ENCODE measurements around the gene TCP1.
"Not testable (repeated sequence)": the region's sequence is repeated elsewhere in the genome, so short reads cannot be mapped to it uniquely, and the experiment has no call there.

The TCP1 gene

DNA sequence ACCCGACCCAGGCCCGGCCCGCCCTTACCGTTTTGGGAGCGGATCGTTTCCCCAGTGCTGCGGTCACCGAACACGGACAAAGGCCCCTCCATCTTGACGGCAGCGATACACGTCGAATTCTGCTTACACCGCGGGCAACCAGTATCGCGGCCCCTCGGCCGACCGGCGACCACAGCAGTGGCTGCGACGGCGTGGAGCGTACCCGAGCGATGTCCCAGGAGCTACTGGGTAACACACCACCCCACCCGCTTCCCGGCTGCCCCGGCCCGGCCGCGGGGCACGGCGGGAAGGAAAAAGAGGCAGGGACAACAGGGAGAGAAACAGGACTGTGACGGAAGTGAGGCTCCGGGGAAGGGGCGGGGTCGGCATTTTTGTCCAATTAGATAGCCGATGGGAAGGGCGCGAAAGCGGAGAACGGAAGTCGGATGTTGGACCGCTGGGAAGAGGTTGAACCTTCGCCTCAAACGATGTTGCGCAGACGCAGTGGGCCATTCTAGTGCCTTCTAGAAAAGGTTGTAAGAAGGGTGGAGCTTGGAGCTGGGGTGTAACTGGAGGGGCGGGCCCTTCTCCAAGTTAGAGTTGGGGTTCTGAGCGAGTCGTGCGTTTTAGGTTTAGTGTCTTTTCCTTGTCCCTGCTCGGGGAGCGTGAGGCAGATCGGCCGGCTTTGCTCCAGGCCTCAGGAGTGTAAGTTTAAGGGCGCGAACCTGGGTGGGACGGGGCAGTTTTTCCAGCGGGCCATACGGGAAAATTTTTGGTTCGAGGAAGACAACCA is at the start of gene TCP1:
TSS of gene TCP1 (minus strand) at position 226 of the 772 bp plus-strand sequence. CDS start at position 92, 134 bp downstream.
- peak; percentile 97 for DNase-seq (ENCODE audit: low spot score)

DNA sequence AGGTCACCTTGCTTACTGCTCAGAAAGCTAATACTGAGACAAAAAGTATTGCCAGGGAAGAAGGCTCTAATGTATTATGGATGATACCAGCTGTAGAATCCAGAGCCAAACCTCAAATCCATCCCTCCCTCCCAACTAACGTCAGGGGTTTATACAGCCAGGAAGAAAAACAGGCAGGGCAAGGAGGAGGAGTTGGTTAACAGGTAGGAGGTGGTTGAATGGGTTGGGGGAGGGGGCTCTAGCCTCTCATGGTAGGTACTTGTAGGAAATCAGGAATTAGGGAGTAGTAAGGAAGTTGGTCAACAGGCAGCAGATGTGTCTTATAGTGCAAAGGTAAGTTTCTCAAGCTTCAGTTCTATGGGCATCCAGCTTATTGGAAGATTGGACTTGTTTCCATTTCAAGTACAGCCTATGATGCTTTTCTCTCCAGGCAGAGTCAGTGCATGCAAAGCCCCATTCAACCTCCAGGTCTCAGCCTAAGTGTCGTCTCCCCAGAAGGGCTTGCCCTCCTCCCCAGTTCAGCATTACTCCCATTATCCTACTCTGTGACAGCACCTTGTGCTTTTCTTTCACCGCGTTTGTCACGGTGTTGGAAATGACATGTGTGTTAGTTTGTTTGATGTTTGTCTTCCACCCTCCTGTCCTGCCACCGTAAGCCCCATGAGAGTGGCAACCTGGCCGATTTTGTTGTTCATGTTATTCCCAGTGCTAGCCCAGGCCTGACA is 48.8 kb upstream of the TCP1 start:
- no peak for DNase-seq (ENCODE audit: low spot score)

DNA sequence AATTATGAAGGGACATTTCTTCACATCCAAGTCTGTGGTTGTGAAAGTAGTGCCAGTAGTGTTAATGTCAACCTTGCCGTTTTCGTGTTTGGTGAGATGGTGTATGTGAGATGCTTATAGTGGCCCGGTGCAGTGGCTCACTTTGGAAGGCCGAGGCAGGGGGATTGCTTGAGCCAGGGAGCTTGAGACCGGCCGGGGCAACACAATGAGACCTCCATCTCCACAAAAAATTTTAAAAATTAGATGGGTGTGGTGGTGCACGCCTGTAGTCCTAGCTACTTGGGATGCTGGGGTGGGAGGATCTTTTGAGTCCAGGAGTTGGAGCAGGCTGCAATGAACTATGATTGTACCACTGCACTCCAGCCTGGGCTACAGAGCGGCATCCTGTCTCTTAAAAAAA is 48.1 kb upstream of the TCP1 start:
- DNase-seq (ENCODE audit: low spot score): no peak

- no peak for DNase-seq (ENCODE audit: low spot score)
These were observed 47.5 kb upstream of the TCP1 start for GRCh38 chr6:159836718-159837490.

- DNase-seq (ENCODE audit: low spot score): no peak
These were observed 44.7 kb upstream of the TCP1 start for GRCh38 chr6:159833997-159834603.

DNA sequence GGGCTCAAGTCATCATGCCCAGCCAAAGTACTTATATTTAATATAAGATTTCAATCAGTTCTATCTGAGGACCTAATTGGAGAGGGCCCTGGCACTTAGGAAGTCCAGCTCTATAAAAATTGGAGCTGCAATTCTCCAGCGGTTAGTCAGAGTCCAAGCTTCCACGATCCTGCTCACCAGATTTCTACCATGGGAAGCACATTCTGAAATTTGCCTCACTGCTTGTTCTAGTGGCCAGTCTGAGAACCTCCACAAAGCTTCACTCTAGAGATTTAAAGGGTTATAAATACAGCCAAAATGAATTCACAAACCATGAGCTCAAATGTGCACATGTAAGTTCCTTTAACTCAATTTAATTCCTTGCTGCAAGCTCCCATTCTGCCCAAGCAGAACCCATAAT is 44.2 kb upstream of the TCP1 start:
- DNase-seq (ENCODE audit: low spot score): peak; percentile 86

DNA sequence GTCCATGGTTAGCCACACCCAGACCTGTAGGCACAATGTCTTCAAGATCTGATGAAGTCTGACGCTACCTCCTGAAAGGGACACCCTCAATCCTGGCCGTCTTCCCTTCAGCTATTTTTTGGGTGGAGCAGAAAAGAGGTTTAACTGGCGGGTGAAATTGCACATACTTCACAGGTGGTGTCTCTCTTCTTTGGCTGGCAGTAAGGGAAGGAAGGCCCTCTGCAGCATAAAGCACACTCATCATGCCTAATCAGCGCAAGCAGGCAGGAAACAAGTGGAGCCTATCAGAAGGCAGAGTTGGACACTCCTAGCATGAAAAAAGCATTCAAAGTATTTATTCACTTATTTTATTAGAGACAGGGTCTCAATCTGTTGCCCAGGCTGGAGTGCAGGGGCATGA is 43.5 kb upstream of the TCP1 start:
- no peak for DNase-seq (ENCODE audit: low spot score)

DNA sequence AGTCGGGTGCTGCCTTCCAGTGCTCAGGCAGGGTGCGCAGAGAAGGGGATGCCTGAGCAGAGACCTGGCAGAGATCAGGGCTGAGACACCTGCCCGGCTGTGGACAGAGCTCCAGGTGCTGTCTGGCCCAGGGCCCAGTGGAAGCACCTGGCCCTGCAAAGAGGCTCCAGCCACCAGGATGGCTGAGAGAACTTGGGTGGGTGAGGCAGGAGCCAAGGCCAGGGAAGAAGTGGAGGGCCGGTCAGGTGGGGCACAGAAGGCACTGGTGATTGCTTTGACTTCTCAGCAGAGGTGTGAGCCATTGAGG is 41.9 kb upstream of the TCP1 start:
- DNase-seq (ENCODE audit: low spot score): no peak

DNA sequence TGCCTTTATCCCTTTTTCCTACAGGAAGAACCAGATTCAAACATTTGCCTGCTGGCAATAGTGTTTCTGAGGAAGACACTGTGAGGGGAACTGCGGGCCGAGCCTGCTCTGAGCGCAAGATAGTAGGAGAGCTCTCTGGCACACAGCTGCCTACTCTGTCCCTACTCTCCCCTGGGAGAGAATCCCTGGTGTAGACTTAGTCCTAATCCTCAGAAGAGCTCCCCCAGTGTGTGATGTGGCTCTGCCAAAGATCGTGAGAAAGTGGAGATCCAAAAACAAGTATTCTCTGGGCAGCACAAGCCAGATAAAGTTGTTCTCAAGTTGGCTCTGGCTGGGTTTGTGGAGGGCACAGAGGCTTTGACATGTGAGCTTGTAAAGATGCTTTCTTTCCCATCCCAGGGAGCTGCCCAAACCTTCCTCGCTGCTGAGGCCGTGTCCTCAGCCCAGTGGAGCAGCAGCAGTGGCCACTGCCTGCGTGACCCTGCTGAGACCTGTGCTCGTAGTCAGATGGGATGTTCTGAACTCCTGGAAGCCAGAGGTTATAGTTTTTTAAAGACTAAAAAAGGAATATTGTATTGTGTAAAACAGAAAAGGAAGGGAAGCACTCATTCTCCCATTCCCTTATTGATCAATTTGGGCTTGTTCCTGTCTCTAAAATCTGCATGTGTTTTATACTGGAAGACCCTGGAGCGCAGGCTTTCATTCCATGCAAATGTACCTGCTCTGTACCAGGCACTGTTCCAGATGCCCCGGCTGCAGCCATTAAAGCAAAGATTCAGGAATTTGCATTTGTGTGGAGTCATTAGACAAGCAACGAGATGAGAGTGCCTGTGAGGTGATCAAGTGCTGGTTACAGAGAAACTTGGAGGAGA is 41.3 kb upstream of the TCP1 start:
- DNase-seq (ENCODE audit: low spot score): no peak

GRCh38 chr6:159829526-159829925 is 40.1 kb upstream of the TCP1 start:
- no peak for DNase-seq (ENCODE audit: low spot score)

DNA sequence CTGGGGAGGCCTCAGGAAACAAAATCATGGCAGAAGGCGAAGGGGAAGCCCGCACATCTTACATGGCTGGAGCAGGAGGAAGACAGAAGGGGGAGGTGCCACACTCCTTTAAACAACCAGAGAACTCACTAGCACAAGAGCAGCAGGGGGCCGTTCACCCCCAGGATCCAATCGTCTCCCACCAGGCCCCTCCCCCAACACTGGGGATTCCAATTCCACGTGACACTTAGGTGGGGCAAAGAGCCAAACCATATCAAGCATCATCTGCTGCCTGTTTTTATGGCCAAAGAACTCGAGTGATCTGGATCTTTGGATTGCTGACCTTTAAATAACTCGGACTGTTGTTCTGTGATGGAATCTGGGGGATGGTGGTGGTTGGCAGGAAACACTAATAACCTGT is 38.7 kb upstream of the TCP1 start:
- DNase-seq (ENCODE audit: low spot score): no peak

DNA sequence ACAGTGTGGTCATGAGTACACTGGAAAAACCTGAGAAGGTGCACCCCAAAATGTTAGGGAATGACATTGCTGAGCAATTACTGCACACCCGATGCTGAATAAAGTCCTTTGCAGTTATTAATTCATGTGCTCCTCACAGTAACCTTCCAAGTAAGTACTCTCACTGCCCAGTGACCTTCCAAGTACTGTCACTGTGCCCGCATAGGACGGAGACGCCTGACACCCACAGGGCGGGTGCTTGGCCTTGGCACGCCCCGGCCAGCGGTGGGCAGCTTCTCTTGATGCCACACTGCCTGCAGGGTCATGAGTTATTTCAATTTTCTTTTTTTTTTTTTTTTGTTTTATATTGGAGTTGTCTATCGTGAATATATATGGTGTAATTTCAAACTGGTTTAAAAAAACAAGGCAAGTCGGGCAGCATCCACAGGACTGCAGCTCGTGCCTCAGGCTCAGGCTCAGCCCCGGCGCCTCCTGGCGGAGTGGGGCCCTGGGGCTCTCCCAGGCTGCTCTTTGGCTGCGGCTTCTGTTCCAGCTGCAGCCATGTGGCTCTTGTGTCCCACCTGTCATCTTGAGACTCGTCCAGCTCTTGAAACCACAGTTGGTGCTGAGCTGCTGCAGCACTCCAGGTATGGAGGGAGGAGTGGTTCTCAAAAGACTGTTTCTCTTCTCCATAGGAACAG is 37.7 kb upstream of the TCP1 start:
- no peak for DNase-seq (ENCODE audit: low spot score)

- no peak for DNase-seq (ENCODE audit: low spot score)
These were observed 36.6 kb upstream of the TCP1 start for GRCh38 chr6:159826004-159826403.

DNA sequence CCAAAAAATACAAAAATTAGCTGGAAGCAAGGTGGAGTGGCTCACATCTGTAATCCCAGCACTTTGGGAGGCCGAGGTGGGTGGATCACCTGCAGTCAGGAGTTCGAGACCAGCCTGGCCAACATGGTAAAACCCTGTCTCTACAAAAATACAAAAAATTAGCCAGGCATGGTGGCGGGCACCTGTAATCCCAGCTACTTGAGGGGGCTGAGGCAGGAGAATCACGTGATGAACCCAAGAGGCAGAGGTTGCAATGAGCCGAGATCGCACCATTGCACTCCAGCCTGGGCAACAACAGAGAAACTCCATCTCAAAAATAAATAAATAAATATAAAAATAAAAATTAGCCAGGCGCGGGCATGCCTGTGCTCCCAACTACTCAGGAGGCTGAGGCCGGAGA is 35.3 kb upstream of the TCP1 start:
- DNase-seq (ENCODE audit: low spot score): not testable (repeated sequence)

DNA sequence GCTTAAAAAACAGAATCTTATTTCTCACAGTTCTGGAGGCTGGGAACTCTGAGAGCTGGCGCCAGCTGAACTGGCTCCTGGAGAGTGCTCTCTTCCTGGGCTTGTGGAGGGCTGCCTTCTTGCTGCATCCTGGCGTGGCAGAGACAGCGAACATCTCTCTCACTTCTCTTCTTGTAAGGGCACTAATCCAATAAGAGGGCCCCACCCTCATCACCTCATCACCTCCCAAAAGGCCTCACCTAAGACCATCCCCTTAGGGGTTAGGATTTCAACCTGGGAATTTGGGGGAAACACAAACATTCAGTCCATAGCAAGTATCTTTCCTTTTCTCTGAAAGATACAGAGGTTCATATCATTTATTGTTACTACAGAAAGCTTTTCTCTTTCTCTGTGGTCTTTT is 34.6 kb upstream of the TCP1 start:
- DNase-seq (ENCODE audit: low spot score): no peak

GRCh38 chr6:159821726-159822125 is 32.3 kb upstream of the TCP1 start:
- DNase-seq (ENCODE audit: low spot score): no peak

GRCh38 chr6:159821122-159821521 is 31.7 kb upstream of the TCP1 start:
- DNase-seq (ENCODE audit: low spot score): no peak

DNA sequence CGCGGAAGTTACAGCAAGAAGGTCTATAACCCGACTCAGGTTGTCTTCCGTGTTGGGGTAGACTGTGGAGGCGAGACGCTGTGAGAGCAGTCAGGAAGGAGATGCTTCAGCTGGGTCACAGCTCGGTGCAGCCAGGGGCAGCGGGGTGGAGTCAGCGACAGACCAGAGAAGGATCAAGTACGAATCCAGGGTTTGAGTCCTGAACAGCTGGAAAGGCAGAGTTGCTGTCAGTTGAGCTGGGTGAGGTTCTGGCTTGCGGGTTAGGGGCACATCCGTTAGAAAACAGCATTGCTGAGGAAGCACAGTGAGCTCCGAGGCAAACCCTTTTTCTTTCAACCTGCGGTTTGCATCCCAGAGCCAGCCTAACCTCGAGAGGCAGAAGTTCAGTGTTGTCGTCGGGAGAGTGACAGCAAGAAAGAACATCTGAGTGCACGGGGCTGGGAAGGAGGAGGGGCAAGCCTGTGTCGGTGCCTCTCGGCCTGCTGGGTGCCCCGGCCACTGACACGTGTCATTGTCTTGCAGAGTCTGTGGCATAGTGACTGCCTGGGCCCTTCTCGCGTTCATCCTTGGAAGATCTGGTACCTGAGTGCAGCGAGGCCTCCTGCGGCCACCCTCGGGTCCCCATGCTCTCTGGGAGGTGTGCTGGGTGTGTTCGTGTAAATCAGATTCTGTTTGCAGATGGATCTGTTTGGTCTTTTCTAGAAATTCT is 30.7 kb upstream of the TCP1 start:
- DNase-seq (ENCODE audit: low spot score): no peak

DNA sequence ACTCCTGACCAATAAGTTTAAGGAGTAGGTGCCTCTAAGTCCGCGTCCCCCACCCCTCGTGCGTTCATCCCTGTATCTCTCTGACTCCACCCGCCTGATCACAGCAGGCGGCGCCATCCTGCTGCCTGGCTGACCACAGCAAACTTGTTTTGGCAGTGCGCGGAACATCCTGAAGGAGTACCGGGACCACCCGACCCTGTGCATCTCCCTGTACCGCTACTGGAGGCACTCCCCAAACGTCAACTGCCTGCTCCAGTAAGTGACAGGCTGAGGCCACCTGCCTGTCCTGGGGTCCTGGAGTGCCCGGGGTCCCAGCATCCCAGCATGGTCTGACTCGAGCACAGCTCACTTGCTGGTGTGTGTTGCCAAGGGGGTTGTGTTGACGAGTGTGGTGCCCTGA is 29.7 kb upstream of the TCP1 start:
- DNase-seq (ENCODE audit: low spot score): no peak

GRCh38 chr6:159817951-159818739 is 28.7 kb upstream of the TCP1 start:
- no peak for DNase-seq (ENCODE audit: low spot score)

Data from AG20443 (cell line).